CD4-positive, alpha-beta T cell treated with Interleukin-4 for 4 hours (primary cell): ENCODE results near the gene PEAR1.

Experiments
- DNase-seq: peaks from one replicate; pipeline ENCODE4 v3.0.0-alpha.2; 2020

PEAR1 gene

DNA sequence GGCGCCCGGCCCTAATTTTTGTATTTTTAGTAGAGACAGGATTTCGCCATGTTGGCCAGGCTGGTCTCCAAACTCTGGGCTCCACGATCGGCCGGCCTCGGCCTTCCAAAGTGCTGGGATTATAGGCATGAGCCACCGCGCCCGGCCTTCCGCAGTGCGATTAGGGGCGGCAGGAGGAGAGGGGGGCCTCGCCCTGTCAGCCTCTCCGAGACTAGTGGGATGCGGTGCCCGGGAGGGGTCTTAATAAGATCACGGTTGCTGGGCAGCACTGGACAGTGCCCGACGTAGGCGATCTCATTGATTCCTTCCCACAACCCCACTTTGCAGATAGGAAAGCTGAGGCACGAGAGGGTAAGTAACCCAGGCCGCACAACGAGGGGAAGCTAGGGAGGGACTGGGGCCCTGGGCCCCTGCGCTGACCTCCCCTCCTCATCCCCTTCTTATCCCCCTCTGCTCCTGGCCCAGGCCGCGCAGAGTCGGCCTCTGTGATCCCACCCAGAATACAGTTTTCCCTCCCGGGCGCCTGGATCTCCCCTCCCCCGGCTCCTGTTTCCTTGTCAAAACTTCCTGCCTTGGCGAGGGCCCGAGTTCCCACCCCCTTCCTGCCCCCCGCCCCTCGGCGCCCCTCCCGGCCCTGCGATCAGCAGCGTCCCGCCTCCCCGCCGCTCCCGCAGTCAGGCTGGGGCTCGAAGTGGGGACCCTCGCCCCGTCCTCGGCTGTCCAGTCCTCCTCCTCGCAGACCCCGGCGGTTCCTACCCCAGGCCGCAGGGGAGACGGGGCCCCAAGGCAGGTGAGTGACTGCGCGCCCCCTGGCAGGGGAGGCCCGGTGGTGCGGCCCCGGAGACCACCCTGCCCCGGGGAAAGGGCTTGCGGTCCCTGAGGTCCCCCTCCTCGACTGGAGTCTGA, at the start of gene PEAR1:
Gene PEAR1 (plus strand): TSS at position 671 of the 906 bp plus-strand sequence. CDS start 10,209 bp downstream, outside the sequence.
- DNase-seq, result no peak

DNA sequence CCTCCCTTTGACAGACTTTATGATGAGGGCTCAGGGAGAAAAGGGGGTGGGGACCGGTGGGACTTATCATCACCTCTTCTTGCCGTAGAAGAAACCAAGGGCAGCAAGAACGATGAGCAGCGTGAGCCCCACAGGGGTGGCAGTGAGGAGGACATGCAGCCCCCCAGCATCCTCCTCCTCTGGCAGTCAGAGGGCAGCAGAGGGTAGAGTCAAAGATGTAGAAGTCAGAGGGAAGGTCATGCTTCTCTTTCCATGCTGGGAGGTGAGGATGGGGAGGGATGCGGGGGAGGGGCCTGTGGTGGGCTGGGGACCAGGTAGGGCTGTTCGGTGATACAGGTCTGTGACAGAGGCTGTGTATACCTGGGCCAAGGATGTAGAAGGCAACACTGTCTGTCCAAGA, 49.4 kb upstream of the PEAR1 start:
- no peak for DNase-seq

GRCh38 chr1:156844638-156845037, 48.9 kb upstream of the PEAR1 start:
- no peak for DNase-seq

GRCh38 chr1:156845055-156845952, 48.2 kb upstream of the PEAR1 start:
- DNase-seq, result no peak

DNA sequence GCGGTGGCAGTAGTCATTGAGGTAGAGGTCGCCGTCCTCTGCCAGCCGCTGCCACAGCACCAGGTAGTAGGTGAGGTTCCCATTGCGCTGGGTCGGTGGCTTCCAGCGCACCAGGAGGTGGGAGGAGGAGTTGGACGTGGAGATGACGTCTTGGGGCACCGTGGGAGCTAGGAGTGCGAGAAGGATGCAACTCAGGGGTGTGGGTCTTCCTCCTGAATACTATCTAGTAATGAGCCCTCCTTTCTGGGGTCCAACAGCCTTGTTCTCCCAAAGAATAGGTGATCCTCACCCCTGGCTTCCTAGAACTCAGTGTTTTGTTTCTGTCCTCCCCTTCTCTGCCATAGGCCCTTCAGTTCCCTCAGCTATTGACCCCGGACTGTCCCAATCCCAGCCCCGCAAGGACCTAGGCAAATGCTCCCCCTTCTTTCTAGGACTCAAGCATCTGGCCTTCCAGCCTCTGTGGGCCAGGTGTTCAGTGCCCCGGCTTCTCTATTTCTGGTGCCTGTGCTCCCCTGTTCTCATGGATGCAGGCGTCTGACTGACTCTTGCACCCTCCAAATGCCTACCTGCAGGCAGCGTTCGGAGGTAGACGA, 47.5 kb upstream of the PEAR1 start:
- DNase-seq, result no peak

DNA sequence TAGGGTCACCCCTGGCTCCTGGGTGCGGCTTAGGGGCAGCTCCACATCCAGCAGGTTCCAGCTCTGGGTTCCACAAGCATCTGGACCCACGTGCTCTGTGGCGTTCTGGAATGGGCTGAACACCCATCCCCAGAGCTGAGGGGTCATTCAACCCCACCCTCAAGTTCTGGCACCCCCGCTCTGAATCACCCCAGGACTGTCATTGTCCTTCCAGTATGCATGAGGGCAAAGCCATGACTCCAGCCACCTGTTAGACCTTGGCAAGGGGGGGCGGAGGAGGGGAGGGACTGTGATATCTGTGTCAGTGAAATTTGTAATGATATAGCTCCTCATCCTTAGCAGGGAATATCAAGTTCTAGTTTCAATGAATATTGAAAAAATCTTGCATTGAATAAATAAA, 46.9 kb upstream of the PEAR1 start:
- DNase-seq, result no peak

- DNase-seq, result no peak
These were observed 45.7 kb upstream of the PEAR1 start for GRCh38 chr1:156847591-156848460.

DNA sequence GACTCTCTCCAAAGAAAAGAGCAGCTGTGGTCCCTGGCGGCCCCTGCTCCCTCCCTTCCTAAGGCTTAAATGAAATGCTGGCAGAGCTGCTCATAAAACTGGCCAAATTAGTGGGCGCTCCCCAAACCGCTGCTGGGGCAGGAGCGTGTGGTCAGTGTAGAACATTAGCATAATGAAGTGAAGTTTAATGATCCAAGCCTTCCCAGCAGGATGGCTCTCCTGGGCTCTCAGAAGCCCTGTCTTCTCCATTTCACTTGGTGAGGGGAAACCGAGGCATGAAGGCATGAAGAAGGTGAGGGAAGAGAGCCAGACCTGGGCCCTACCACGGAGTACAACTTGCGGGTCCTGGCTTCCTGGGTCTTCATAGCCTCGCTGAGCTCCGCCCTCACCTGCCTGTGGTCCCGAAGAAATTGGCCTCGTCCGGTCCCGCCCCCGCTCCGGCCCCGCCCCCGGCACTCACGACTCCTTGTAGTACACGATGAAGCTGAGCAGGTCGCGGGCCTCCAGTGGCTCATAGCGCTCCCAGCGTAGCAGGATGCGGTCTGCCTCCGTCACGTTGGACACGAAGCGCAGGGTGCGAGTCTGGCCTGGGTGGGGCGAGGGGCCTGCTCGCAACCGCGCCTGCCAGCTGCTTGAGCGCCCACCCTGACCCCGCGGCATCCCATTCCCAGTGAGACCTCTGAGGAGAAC, 44.9 kb upstream of the PEAR1 start:
- peak; percentile 58 for DNase-seq

DNA sequence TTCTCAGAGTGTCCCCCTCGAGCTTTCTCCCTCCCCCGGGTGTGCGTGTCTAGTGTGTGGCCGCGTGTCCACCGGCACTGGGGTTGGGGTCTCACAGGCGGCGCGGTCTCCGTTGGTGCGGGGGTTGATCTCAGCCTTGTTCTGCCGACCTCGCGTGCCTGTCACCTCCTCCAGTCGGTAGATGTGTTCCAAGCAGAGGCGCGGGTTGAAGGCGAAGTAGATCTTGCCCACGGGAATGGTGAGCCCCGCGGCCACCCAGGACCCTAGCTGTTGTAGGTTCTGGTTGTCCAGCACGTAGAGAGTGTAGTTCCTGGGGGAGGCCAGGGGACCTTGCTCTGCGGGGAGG, 44.4 kb upstream of the PEAR1 start:
- DNase-seq, result no peak

GRCh38 chr1:156851779-156852417, 41.6 kb upstream of the PEAR1 start:
- DNase-seq, result no peak

DNA sequence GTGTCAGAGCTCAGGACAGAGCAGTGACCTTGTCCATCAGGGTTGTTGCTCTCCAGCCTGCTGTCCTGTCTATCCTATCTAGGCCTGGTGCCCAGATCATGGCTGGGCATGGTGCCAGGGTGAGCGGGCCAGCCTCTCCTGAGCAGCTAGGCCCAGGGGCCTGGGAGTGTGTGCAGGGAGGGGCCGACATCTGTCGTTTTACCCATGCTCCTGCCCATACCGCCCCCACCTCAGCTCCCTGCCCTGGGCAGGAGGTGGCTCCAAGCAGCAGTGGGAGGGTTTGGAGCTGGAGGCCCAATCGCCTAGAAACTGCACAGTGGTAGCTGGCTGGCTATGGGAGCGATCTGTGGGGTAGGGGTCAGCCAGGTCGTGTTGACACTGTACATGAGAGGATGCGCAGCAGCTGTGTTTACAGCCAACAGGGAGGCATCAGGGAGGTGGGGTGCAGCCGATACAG, 41.1 kb upstream of the PEAR1 start:
- DNase-seq, result no peak

- DNase-seq, result no peak
These were observed 39.8 kb upstream of the PEAR1 start for GRCh38 chr1:156853761-156854160.

DNA sequence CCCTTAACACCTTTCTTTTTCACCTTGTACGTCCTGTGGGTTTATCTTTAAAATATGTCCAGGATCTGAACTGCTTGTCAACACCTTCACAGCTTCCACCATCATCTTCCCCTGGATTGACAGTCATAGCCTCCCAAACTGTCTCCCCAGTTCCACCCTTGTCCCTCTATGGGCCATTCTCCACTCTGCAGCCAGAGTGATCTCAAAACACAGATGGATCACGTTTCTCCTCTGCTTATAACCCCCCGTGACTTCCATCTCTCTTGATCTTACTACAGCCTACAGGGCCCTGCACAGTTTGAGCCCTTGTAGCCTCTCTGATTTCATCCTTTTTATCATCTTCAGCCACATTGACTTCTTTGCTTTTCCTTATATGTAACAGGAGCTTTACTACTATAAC, 38.9 kb upstream of the PEAR1 start:
- no peak for DNase-seq

DNA sequence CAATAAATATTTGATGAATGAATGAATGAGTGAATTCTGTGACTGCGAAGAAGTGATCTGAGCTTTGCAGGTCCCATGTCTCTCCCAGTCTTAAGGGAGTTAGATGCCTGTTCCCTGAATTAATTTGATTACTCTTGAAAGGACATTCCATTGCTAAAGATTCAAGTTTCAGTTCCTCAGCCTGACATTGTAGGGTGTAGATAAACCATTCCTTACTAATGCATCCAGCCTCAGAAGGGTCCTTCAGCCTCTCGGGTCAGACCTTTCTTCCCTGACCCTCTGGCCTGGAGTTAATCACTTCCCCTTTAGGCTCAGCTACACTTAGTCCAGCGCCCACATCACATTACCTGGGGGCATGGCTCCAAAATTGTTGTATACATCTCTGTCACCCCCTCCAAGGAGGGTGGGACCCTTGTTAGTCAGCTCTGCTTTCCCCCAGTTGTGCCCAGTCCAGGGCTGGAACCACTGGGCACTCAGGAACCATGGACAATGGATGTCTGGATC, 37.2 kb upstream of the PEAR1 start:
- DNase-seq, result no peak

GRCh38 chr1:156857532-156857931, 36.0 kb upstream of the PEAR1 start:
- DNase-seq, result no peak

DNA sequence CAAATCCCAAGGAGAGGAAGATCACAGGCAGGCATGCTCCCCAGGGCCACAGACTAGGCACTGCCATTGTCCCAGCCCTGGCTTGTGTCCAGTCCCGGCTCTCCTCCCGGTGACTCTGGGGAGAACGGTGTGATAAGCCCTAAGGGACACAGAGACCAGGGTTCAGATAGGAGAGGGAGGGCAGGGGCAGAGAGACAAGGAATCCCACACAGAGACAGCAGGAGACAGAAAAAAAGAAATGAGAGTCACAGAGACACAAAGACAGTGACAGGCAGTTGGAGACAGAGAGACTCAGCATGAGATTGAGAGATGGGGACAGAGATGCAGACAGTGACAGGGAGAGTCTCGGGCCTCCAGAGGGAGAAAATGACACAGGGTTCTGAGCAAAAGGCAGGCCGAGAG, 35.0 kb upstream of the PEAR1 start:
- DNase-seq, result no peak

GRCh38 chr1:156858959-156859522, 34.5 kb upstream of the PEAR1 start, which contains the start of gene INSRR:
Gene INSRR (minus strand): TSS chr1:156859117. CDS start chr1:156858621, 496 bp downstream.
- no peak for DNase-seq

DNA sequence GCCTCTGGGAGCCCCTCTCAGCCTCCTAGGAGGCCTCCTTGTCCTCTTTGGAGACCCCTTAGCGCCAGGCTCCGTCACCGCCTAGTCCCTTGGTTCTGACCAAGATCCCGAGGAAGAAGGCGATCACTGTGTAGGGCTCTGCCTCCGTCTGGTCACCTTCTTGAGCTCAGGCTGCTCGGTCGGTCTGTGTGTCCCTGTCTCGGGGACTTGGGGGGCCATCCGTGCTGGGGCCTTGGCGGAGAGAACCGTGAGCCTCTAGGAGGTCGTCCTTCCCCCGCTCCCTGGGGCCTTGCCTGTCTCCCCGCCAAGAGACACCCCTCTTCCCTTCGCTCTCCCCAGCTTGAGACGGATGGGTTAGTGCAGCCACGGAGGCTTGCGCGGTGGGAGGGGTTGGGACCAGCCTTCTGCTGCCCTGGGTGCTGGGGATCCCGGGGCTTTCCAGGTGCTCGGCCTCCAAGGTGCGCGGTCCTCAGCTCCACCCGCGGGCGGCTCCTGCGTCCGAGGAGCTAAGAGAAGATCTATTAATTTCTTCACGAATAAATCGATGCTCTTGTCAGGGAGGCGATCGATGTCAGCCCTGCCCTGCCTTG, 33.9 kb upstream of the PEAR1 start:
- no peak for DNase-seq

GRCh38 chr1:156860113-156860627, 33.3 kb upstream of the PEAR1 start:
- peak; percentile 44 for DNase-seq
